Heart left ventricle (tissue), 16 donors: ENCODE results near the gene SUMF1. TPM values are rescaled to one million over a fixed set of nuclear protein-coding genes. Genes with fewer than 3 reads are reported as not detected.

Experiments used
- ATAC-seq, 4 donors: fragments of 200-7000 bp; cut with Tn5 transposase; one replicate each; pipeline ENCODE4 v1.9.1; 2020 to 2022; ENCODE audit warnings: moderate library complexity in 4 of 4, mild to moderate bottlenecking in 3 of 4, moderate number of reproducible peaks in 1 of 4
- DNase-seq, 5 donors: peaks; one replicate each; pipeline ENCODE4 v3.0.0-alpha.2; 2020
- H3K27ac ChIP-seq, 12 donors: fragments of 200-600 bp; sonication (generic) in 4 of 12; one replicate each; pipeline versions ENCODE4 v1.5.0 to v1.8.0; 2016 to 2022; ENCODE audit warnings: mild to moderate bottlenecking in 2 of 12
- H3K27me3 ChIP-seq, 9 donors: fragments of 200-600 bp; sonication (generic) in 2 of 9; one replicate each; pipeline versions ENCODE4 v1.5.1 to v1.8.0; 2016 to 2022; ENCODE audit warnings: mild to moderate bottlenecking in 3 of 9
- H3K36me3 ChIP-seq, 9 donors: fragments of 200-600 bp; sonication (generic) in 2 of 9; one replicate each; pipeline versions ENCODE4 v1.5.0 to v1.8.0; 2018 to 2022; ENCODE audit warnings: mild to moderate bottlenecking in 2 of 9
- H3K4me1 ChIP-seq, 12 donors: fragments of 200-600 bp; sonication (generic) in 4 of 12; one replicate each; pipeline versions ENCODE4 v1.5.0 to v1.8.0; 2016 to 2022; ENCODE audit warnings: mild to moderate bottlenecking in 3 of 12
- H3K4me3 ChIP-seq, 12 donors: fragments of 200-600 bp; sonication (generic) in 4 of 12; one replicate each; pipeline versions ENCODE4 v1.5.0 to v1.8.0; 2017 to 2022; ENCODE audit warnings: mild to moderate bottlenecking in 9 of 12, moderate library complexity in 4 of 12
- H3K9me3 ChIP-seq, 12 donors: fragments of 200-600 bp; sonication (generic) in 4 of 12; one replicate each; pipeline versions ENCODE4 v1.5.0 to v1.8.0; 2016 to 2022; ENCODE audit warnings: mild to moderate bottlenecking in 1 of 12
- CTCF ChIP-seq, 12 donors: fragments of 200-600 bp; sonication (generic) in 4 of 12; IDR thresholded peaks; one replicate each; pipeline versions ENCODE4 v1.5.0 to v1.8.0; 2018 to 2022; ENCODE audit warnings: antibody characterized with exemption in 12 of 12, mild to moderate bottlenecking in 5 of 12
- POLR2A ChIP-seq, 2 donors: fragments of 450-650 bp; IDR thresholded peaks; one replicate each; pipeline ENCODE4 v1.6.1; 2017; ENCODE audit warnings: antibody characterized with exemption in 2 of 2, mild to moderate bottlenecking in 2 of 2, moderate library complexity in 2 of 2
- WGBS, 4 donors: extraction: QIAGEN DNeasy Blood & Tissue Kit in 2 of 4; methylation state at CpG; one replicate each; pipeline versions ENCODE4 v1.1.5 to v1.1.7; 2013 to 2018; 5-methylcytosine and 5-hydroxymethylcytosine counted together
- intact Hi-C, 10 donors: fragments of 100-400 bp; cut with DNase I; formaldehyde crosslinking; loops; one replicate each; pipeline versions ENCODE4 v1.11.1 to v1.14.2; 2022
- polyA plus RNA-seq, 2 donors: library from polyadenylated mRNA; stranded (reverse); fragments of 200-250 nt; gene quantifications; one replicate each; pipeline ENCODE4 v1.2.3, GENCODE V29; 2013
- total RNA-seq, 9 donors: library from RNA; depleted of rRNA in 2 of 9; stranded (reverse); fragments of >200 nt in 2 of 9; fragmentation: NEBNext Ultra II Directional in 3 of 9; extraction: Animal tissue kit (Norgen Biotek cat#: 25700) in 3 of 9; gene quantifications; one replicate each; pipeline versions ENCODE4 v1.1.0 to v1.2.4, GENCODE V29; 2016 to 2023
- donor health status: ischemic (EF 13 %, LVEDD 7.1; RV severe dilation, severe dysfunction).
- donor health status: healthy with polysubstance abuse.
- donor health status: DM: no; HTN: yes; CAD: no.
- donor health status: DM: no; HTN: no; CAD: no.
- donor health status: ischemic (EF 25% LVEDD 6.9; RV normal size, moderate dysfunction).
- donor health status: ischemic (EF 25% LVEDD 5.7; RV mildly dilated, moderate dysfunction).
- donor health status: healthy.
- donor health status: DM: yes; HTN: yes; CAD: no.
- donor health status: ischemic (EF 35%, LVEDD 5.7; RV mildly dilated, moderate dysfunction).
- donor health status: nonischemic (EF 11% LVEDD 7.7; RV severe dilation, severe dysfunction).
- donor health status: DM: yes; HTN: yes; CAD: no.
- donor health status: PGD.
- donor health status: ischemic (EF 29% LVEDD 5.4; RV normal size, mild dysfunction).
- donor health status: nonischemic (EF 23%, LVEDD 6.1; RV moderate dilation, normal function).

Gene SUMF1
- total and polyA plus RNA-seq, 11 donors: 3.9 to 21.1 (median 11.2) TPM

DNA sequence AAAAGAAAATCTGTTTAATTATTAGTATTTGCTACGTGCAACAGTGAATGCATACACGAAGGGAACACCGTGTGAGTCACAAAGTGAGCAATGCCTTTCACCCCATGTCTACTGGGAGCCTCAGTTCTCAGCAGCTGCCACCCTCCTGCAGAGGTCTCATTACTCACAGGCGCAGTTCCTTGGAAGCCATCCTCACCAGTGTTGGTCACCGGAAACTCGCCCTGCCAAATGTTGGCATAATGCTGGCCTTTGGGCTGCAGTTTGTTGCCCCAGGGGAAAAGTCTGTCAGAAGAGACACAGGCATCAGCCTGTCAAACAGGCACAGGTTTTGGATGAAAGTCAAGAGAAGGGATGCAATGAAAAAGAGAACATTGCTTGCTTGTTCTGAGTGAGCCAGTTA, 50.1 kb downstream of the SUMF1 start:
- Histone ChIP-seq H3K4me3 (no peak overlapping the region), H3K27ac (peak overlapping the region in 8 of 12 donors; percentile 7 to 68 (median 48)), H3K9me3 (no peaks in the 10 kb centered on the region), H3K4me1 (peaks cover 0 to 11% (median 3%) of the 10 kb centered on the region in 12 donors), H3K36me3 (peaks cover 0 to 43% (median 12%) of the 10 kb centered on the region in 9 donors), H3K27me3 (no peaks in the 10 kb centered on the region)
- peak in 2 of 4 donors; percentile 36 to 46 for ATAC-seq
- 80 to 88% (median 83%) methylated on average over 6 of the region's 6 CpGs for WGBS, 4 donors
- intact Hi-C loops: no loop called here
- DNase-seq: peak in 1 of 5 donors; percentile 31
- no peak for TF ChIP-seq POLR2A (IDR thresholded peaks at IDR 0.05)
- no peak for TF ChIP-seq CTCF (IDR thresholded peaks at IDR 0.05)

- 74 to 92% (median 82%) methylated on average over 5 of the region's 5 CpGs for WGBS, 4 donors
Measured at GRCh38 chr3:4416427-4416945, 50.6 kb downstream of the SUMF1 start.

GRCh38 chr3:4413467-4413866, 53.6 kb downstream of the SUMF1 start:
- ATAC-seq: no peak
- Histone ChIP-seq H3K27me3 (no peaks in the 10 kb centered on the region), H3K27ac (no peak overlapping the region), H3K9me3 (no peaks in the 10 kb centered on the region), H3K36me3 (peaks cover 0 to 62% (median 21%) of the 10 kb centered on the region in 9 donors), H3K4me1 (peaks cover 0 to 11% (median 3%) of the 10 kb centered on the region in 12 donors), H3K4me3 (no peak overlapping the region)
- TF ChIP-seq POLR2A (IDR thresholded peaks at IDR 0.05): no peak
- TF ChIP-seq CTCF (IDR thresholded peaks at IDR 0.05): no peak
- DNase-seq: no peak
- intact Hi-C loops: no loop called here
- WGBS, 4 donors: 92 to 100% (median 97%) methylated on average over 1 of the region's 1 CpG

More at GRCh38 chr3:4416427-4416945, 50.6 kb downstream of the SUMF1 start:
- Histone ChIP-seq H3K36me3 (peaks cover 0 to 43% (median 12%) of the 10 kb centered on the region in 9 donors), H3K4me3 (no peak overlapping the region), H3K27me3 (no peaks in the 10 kb centered on the region), H3K9me3 (no peaks in the 10 kb centered on the region), H3K4me1 (peaks cover 0 to 11% (median 3%) of the 10 kb centered on the region in 12 donors), H3K27ac (peak overlapping the region in 4 of 12 donors; percentile 57 to 68 (median 62))
- DNase-seq (no peak), ATAC-seq (no peak)
- TF ChIP-seq POLR2A (IDR thresholded peaks at IDR 0.05) (no peak), CTCF (IDR thresholded peaks at IDR 0.05) (no peak)
- intact Hi-C loops: no loop called here

DNA sequence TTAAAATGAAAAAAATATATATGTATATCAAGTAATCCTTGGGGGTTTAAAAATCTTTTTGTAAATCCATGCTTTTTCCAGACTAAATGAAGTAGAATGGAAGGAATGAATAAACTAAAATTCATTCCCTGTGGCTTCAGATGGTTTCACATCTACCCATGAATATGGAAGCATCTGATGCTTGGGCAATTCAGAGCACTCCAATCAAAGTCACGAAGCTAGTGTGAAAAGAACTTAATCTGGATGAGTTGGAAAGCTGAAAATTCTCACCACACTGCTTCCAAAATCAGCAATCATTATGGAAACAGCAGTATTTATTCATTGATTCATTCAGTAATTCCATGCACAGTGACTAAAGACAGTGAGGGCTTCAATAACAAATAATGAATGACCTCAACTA, 55.2 kb downstream of the SUMF1 start:
- no peak for ATAC-seq
- TF ChIP-seq POLR2A (IDR thresholded peaks at IDR 0.05) (no peak), CTCF (IDR thresholded peaks at IDR 0.05) (no peak)
- Histone ChIP-seq H3K36me3 (peaks cover 0 to 61% (median 19%) of the 10 kb centered on the region in 9 donors), H3K27ac (no peak overlapping the region), H3K4me1 (peaks cover 0 to 6% (median 0%) of the 10 kb centered on the region in 12 donors), H3K4me3 (no peak overlapping the region), H3K9me3 (no peaks in the 10 kb centered on the region), H3K27me3 (no peaks in the 10 kb centered on the region)
- intact Hi-C loops: no loop called here
- DNase-seq: no peak
- 90 to 97% (median 92%) methylated on average over 1 of the region's 1 CpG for WGBS, 4 donors
